GM18511 (cell line): ENCODE results near the gene MGMT.

Experiments
- ATAC-seq: cut with Tn5 transposase; IDR thresholded peaks from one replicate; pipeline ENCODE4 v1.9.1; 2021; ENCODE audit warnings: mild to moderate bottlenecking, moderate library complexity; ENCODE audit not compliant: unreplicated experiment

The MGMT gene

DNA sequence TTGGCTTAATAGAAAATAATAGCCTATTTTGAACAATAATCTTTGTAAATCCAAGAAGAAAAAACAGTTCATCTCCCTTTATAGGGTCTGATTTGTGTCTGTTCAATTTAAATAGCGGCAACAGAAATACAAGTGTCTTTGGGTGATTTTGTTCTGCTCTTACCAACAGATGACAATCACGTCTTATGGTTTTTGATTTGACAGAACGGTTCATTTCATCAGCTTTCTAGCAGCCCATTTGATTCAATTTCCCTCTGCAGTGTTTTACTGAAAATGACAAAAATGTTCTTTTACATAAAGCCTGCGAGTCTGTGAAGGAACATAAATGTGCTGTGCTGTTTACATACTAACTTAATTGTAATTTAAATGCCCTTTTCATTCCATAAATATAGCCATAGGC, 180.5 kb downstream of the MGMT start:
- no peak for ATAC-seq

- ATAC-seq, result no peak
These were observed 181.8 kb downstream of the MGMT start for GRCh38 chr10:129648856-129649255.

- no peak for ATAC-seq
These were observed 185.0 kb downstream of the MGMT start for GRCh38 chr10:129652021-129652420.

- ATAC-seq, result no peak
These were observed 185.6 kb downstream of the MGMT start for GRCh38 chr10:129652521-129653201.

DNA sequence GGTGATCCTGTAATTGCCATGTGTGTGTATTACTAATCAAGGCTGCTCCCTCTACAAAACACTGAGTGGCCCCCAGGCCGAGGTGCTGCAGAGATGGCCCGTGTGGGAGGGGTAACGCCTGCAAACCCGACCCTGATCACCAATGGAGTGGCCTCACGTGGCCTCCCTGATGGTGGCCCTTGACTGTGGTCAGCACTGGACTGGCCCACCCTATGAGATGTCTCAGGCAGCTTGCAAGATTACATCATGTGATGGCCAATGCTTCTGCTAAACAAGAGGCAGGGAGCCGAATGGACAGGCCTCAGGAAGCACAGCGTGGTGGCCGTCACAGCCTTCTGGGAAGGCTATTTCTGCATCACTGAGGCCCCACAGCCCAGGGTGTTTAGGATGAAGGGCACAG, 186.4 kb downstream of the MGMT start:
- ATAC-seq, result no peak

GRCh38 chr10:129653861-129654260, 186.8 kb downstream of the MGMT start:
- ATAC-seq, result no peak

DNA sequence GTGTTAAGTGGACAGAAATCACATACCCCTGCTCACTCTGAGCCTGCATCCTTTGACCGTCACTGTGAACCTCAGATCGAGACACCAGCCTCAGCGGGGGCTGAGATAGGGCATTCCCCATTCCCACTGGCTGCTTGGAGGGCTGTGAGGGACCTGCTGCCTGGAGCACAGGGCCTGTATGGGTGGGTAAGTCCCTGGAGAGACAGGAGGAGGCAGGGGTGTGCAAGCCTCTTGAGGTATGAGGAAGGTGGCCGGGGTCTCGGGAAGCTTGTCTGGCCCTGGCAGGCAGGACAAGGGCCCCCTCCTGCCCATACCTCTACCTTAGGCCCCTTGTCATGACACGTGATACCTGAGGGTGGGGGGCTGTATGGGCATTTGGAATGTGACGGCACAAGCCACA, 187.4 kb downstream of the MGMT start:
- ATAC-seq, result no peak

GRCh38 chr10:129655007-129655678, 188.1 kb downstream of the MGMT start:
- no peak for ATAC-seq

DNA sequence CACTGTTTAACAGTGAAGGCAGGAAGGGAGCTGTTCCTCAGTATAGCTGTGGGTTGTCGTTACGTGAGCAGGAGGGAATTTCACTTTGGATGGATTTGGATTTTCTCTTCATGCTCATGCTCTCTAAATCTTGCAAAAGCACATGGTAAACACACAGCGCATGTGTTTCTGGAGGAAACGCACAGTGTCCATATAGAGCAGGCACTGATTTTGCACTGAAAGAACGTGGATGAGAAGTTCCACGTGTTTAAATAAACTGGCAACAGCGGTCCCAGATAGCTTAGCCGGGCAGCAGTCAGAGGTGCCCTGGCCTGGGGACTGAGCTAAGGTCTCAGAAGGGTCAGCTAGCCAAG, 188.6 kb downstream of the MGMT start:
- ATAC-seq, result no peak

- ATAC-seq, result no peak
These were observed 189.6 kb downstream of the MGMT start for GRCh38 chr10:129656642-129657041.

- ATAC-seq, result no peak
These were observed 190.4 kb downstream of the MGMT start for GRCh38 chr10:129657297-129658017.

- ATAC-seq, result no peak
These were observed 191.5 kb downstream of the MGMT start for GRCh38 chr10:129658376-129659072.

- no peak for ATAC-seq
These were observed 192.6 kb downstream of the MGMT start for GRCh38 chr10:129659508-129660268.

DNA sequence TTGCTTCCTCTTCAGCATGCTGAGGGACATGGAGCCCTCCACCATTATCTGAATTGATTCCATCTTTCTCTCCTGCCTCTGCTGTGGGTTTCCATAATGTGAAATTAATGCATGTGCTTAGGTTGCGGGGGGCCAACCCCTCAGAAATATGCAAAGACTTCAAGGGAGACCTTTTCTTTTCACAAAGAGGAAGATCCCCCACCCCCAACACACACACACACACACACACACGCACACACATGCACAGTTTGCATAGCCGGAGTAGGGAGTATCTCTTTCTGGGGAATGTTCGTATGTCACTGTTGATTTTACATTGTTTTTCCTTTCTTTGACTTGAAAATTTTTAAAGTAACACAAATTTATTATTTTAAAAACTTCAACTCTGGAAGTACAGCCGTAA, 193.5 kb downstream of the MGMT start:
- no peak for ATAC-seq

- no peak for ATAC-seq
These were observed 195.4 kb downstream of the MGMT start for GRCh38 chr10:129662426-129662825.

GRCh38 chr10:129670124-129670523, 203.1 kb downstream of the MGMT start:
- no peak for ATAC-seq

- ATAC-seq, result no peak
These were observed 206.3 kb downstream of the MGMT start for GRCh38 chr10:129673292-129673691.

GRCh38 chr10:129675027-129675769, 208.2 kb downstream of the MGMT start:
- no peak for ATAC-seq

DNA sequence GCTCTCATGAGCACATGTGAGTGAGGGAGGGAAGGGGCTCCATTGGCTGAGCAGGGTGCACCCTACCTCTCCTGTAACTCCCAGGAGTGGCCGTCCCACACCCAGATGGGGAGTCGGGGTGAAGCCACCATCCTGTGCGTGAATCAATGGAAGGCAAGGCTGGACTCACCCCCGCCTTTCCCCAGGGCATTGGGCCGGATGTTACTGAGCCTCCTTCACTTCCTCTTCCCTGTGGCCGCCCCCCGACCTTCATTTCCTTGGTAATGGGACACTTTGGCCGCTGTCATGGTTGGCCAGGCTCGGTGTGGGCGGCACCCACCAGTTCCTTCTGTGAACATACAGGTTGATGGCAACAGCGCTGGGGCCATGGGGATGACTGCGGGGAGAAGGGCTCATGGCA, 209.0 kb downstream of the MGMT start:
- ATAC-seq, result no peak

GRCh38 chr10:129677377-129677927, 210.4 kb downstream of the MGMT start:
- ATAC-seq, result no peak
